Urothelium cell line (cell line): ENCODE data around the gene FHOD3.
A peak's percentile ranks its signal among the peaks of the same experiment; 100 is the strongest.

Experiments
- DNase-seq: peaks from one replicate; pipeline ENCODE4 v3.0.0; 2011; ENCODE audit warnings: low spot score, mixed read lengths
- FAIRE-seq: peaks from 2 replicates; lab custom pipeline; 2011; peaks lifted over from hg19 to GRCh38; lab: Jason Lieb, UNC

FHOD3 gene

GRCh38 chr18:36321658-36322407, 24.3 kb downstream of the FHOD3 start:
- FAIRE-seq, result no peak
- peak; percentile 33 for DNase-seq

- DNase-seq (no peak), FAIRE-seq (no peak)
Observed at GRCh38 chr18:36322408-36322728, 24.9 kb downstream of the FHOD3 start.

GRCh38 chr18:36322734-36323133, 25.2 kb downstream of the FHOD3 start:
- DNase-seq (no peak), FAIRE-seq (no peak)

- DNase-seq (no peak), FAIRE-seq (no peak)
Observed at GRCh38 chr18:36323421-36323820, 25.9 kb downstream of the FHOD3 start.

- DNase-seq (no peak), FAIRE-seq (no peak)
Observed at GRCh38 chr18:36325846-36326245, 28.3 kb downstream of the FHOD3 start.

GRCh38 chr18:36326771-36327170, 29.3 kb downstream of the FHOD3 start:
- DNase-seq (no peak), FAIRE-seq (no peak)

- FAIRE-seq (no peak), DNase-seq (no peak)
Observed at GRCh38 chr18:36327352-36328316, 30.1 kb downstream of the FHOD3 start.

- no peak for DNase-seq
- no peak for FAIRE-seq
Observed at GRCh38 chr18:36328385-36328858, 30.9 kb downstream of the FHOD3 start.

- DNase-seq (no peak), FAIRE-seq (no peak)
Observed at GRCh38 chr18:36328916-36329315, 31.4 kb downstream of the FHOD3 start.

- DNase-seq (no peak), FAIRE-seq (no peak)
Observed at GRCh38 chr18:36329684-36330434, 32.3 kb downstream of the FHOD3 start.

GRCh38 chr18:36330435-36331052, 33.0 kb downstream of the FHOD3 start:
- DNase-seq (no peak), FAIRE-seq (no peak)

GRCh38 chr18:36331521-36331971, 34.0 kb downstream of the FHOD3 start:
- FAIRE-seq, result no peak
- DNase-seq, result no peak

GRCh38 chr18:36333414-36333813, 35.9 kb downstream of the FHOD3 start:
- FAIRE-seq, result no peak
- DNase-seq, result no peak

GRCh38 chr18:36334798-36335197, 37.3 kb downstream of the FHOD3 start:
- DNase-seq (no peak), FAIRE-seq (no peak)

GRCh38 chr18:36335476-36336279, 38.2 kb downstream of the FHOD3 start:
- FAIRE-seq, result no peak
- DNase-seq, result no peak

- DNase-seq, result no peak
- FAIRE-seq, result no peak
Observed at GRCh38 chr18:36337679-36338402, 40.3 kb downstream of the FHOD3 start.

- no peak for DNase-seq
- no peak for FAIRE-seq
Observed at GRCh38 chr18:36338403-36338933, 41.0 kb downstream of the FHOD3 start.

GRCh38 chr18:36340246-36340645, 42.7 kb downstream of the FHOD3 start:
- no peak for FAIRE-seq
- no peak for DNase-seq

GRCh38 chr18:36341944-36342343, 44.4 kb downstream of the FHOD3 start:
- DNase-seq (no peak), FAIRE-seq (no peak)
